ENCODE results near the gene CHAMP1.
"Not testable (repeated sequence)": the region's sequence is repeated elsewhere in the genome, so short reads cannot be mapped to it uniquely, and the experiment has no call there.

CHAMP1 gene

GRCh38 chr13:114336457-114336856, 22.2 kb downstream of the CHAMP1 start:
- DNase-seq, result not testable (repeated sequence)

- no peak for DNase-seq
Observed at GRCh38 chr13:114338959-114339358, 24.7 kb downstream of the CHAMP1 start.

- DNase-seq, result peak; percentile 80
Observed at GRCh38 chr13:114339857-114340534, 25.7 kb downstream of the CHAMP1 start.

DNA sequence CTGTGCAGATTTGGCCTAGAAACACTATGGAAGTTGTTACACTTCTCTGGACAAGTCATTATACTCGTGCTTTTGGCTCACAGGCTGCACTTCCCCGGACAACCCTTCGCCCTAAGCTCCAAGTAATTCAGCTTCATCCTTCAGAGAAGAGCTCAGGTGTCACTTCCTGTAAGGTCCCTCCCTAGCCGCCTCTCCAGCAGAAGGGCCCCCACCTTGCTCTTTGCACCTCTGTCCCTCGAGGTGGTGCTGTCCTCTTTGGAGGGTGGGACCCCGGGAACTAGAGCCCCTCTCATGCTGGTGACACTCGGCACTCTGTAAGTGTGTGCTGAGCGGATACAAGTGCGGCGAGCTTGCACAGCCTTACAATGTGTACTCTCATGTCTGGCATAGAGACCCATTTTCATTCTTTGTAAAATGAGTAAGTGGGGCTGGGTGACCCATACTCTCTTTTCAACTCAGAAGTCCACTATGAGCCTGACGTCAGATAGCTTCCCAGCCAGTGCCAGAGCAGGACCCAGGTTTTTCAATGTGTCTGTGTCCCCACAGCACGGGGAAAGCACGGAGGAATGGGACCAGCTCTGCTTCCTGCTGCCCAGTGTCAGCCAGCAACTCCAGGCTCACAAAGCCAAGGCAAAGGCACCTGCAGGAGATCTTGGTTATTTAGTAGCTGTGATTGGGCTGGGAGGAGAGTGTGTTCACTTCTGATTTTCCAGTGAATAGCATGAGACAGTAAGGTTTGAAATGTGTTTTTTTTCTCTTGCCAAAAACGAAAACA, 26.9 kb downstream of the CHAMP1 start:
- no peak for DNase-seq

GRCh38 chr13:114347256-114347655, 33.0 kb downstream of the CHAMP1 start:
- DNase-seq, result not testable (repeated sequence)

- DNase-seq, result not testable (repeated sequence)
Observed at GRCh38 chr13:114352763-114353162, 38.5 kb downstream of the CHAMP1 start.

GRCh38 chr13:114353382-114353781, 39.1 kb downstream of the CHAMP1 start:
- not testable (repeated sequence) for DNase-seq
